ENCODE measurements around the gene ADGRG3. TPM values are rescaled to one million over a fixed set of nuclear protein-coding genes. Genes with fewer than 3 reads are reported as not detected.

Gene ADGRG3
- total RNA-seq, 1 donor from 2014 or later: 7.7 TPM

- Histone ChIP-seq H3K9me3 (no peaks in the 10 kb centered on the region), H3K27me3 (ENCODE audit: low read depth) (peaks cover 8% of the 10 kb centered on the region), H3K36me3 (no peaks in the 10 kb centered on the region), H3K4me1 (peaks cover 23% of the 10 kb centered on the region), H3K4me3 (no peak overlapping the region), H3K27ac (peak overlapping the region; percentile 20)
- intact Hi-C loops (cut with DNase I): no loop called here
- ATAC-seq (no peak), DNase-seq (no peak)
- no peak for TF ChIP-seq CTCF (IDR thresholded peaks at IDR 0.05)
Measured at GRCh38 chr16:57634171-57634570, 33.9 kb upstream of the ADGRG3 start.

- H3K4me3 ChIP-seq: no peak overlapping the region
- peaks cover 35% of the 10 kb centered on the region for H3K4me1 ChIP-seq
- no peak for TF ChIP-seq CTCF (IDR thresholded peaks at IDR 0.05)
- H3K36me3 ChIP-seq: no peaks in the 10 kb centered on the region
- intact Hi-C loops (cut with DNase I): no loop called here
- H3K27me3 ChIP-seq (ENCODE audit: low read depth): peaks cover 8% of the 10 kb centered on the region
- no peaks in the 10 kb centered on the region for H3K9me3 ChIP-seq
- no peak for ATAC-seq
- DNase-seq: no peak
- H3K27ac ChIP-seq: peak overlapping the region; percentile 76
Measured at GRCh38 chr16:57635266-57636097, 32.6 kb upstream of the ADGRG3 start.

GRCh38 chr16:57636184-57636583 lies 31.9 kb upstream of the ADGRG3 start:
- Histone ChIP-seq H3K36me3 (no peaks in the 10 kb centered on the region), H3K4me3 (no peak overlapping the region), H3K9me3 (no peaks in the 10 kb centered on the region), H3K27me3 (ENCODE audit: low read depth) (peaks cover 8% of the 10 kb centered on the region), H3K27ac (peak overlapping the region; percentile 76), H3K4me1 (peaks cover 40% of the 10 kb centered on the region)
- intact Hi-C loops (cut with DNase I): no loop called here
- no peak for DNase-seq
- no peak for TF ChIP-seq CTCF (IDR thresholded peaks at IDR 0.05)
- no peak for ATAC-seq

DNA sequence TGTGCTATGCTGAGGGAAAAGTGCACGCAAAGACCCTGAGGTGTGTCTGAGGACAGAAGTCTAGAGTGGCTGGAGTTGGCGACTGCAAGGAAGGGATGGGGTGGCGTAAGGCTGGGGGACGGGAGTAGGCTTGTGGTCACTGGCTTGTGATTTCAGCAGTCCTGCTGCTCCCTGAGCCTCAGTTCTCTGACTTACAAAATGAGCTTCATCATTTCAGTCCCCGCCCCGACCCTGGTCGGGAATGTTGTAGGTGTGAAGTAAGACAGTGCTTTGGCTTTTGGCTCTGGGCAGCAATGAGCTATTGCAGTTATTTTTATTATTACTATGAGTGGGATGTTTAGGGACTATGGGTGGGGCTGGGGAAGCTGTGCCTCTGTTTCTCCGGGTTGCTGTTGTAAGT lies 31.1 kb upstream of the ADGRG3 start:
- peak overlapping the region; percentile 76 for H3K27ac ChIP-seq
- peaks cover 41% of the 10 kb centered on the region for H3K4me1 ChIP-seq
- DNase-seq: no peak
- H3K9me3 ChIP-seq: no peaks in the 10 kb centered on the region
- H3K36me3 ChIP-seq: no peaks in the 10 kb centered on the region
- no peak overlapping the region for H3K4me3 ChIP-seq
- no peak for ATAC-seq
- intact Hi-C loops (cut with DNase I): no loop called here
- no peak for TF ChIP-seq CTCF (IDR thresholded peaks at IDR 0.05)
- H3K27me3 ChIP-seq (ENCODE audit: low read depth): peaks cover 8% of the 10 kb centered on the region

DNA sequence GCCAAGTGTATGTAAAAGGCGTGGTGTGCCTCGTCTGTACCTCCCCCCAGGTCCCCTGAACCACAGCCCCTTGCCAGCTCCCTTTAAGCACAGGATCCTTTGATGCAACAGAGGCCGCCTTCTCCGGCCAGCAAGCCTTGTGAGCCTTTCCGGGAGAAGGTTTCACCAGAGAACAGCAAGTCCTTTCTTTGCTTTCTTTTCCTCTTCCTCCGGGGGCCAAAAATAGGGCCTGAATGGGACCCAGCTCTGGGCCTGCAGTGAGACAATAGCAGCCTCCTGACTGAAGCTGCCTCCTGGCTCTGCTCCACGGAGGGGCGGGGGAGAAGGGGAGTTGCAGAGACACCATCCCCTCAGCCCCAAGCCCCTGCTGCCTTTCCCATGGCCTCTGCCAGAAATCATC lies 30.7 kb upstream of the ADGRG3 start:
- H3K4me1 ChIP-seq: peaks cover 41% of the 10 kb centered on the region
- peak overlapping the region; percentile 76 for H3K27ac ChIP-seq
- intact Hi-C loops (cut with DNase I): no loop called here
- DNase-seq (no peak), ATAC-seq (peak; percentile 8 to 28)
- H3K27me3 ChIP-seq (ENCODE audit: low read depth): peaks cover 8% of the 10 kb centered on the region
- no peak overlapping the region for H3K4me3 ChIP-seq
- H3K9me3 ChIP-seq: no peaks in the 10 kb centered on the region
- H3K36me3 ChIP-seq: no peaks in the 10 kb centered on the region
- TF ChIP-seq CTCF (IDR thresholded peaks at IDR 0.05): no peak
